ENCODE data around the gene NSUN7.

GRCh38 chr4:40857956-40858355 lies 108.2 kb downstream of the NSUN7 start:
- TF ChIP-seq CTCF (IDR thresholded peaks at IDR 0.05) (no peak), POLR2AphosphoS5 (IDR thresholded peaks at IDR 0.05) (no peak), POLR2A (IDR thresholded peaks at IDR 0.05) (no peak)

All from prostate gland (tissue), 2 donors.